Upper lobe of left lung (tissue), 6 donors: ENCODE results near the gene DTWD2. TPM values are rescaled to one million over a fixed set of nuclear protein-coding genes. Genes with fewer than 3 reads are reported as not detected.

Source experiments
- ATAC-seq, 2 donors: fragments of 200-7000 bp; cut with Tn5 transposase; one replicate each; pipeline ENCODE4 v1.9.1; 2022; ENCODE audit warnings: mild to moderate bottlenecking in 2 of 2, moderate library complexity in 2 of 2; ENCODE audit not compliant: low FRiP score in 2 of 2
- DNase-seq, 2 donors: peaks; one replicate each; pipeline ENCODE4 v3.0.0-alpha.2; 2019 to 2020
- H3K27ac ChIP-seq, 4 donors: fragments of 200-600 bp; sonication (generic); one replicate each; pipeline ENCODE4 v1.5.1; 2016 to 2019
- H3K27me3 ChIP-seq, 4 donors: fragments of 200-600 bp; sonication (generic); one replicate each; pipeline ENCODE4 v1.5.1; 2017 to 2019
- H3K36me3 ChIP-seq, 4 donors: fragments of 200-600 bp; sonication (generic); one replicate each; pipeline ENCODE4 v1.5.1; 2016 to 2019
- H3K4me1 ChIP-seq, 4 donors: fragments of 200-600 bp; sonication (generic); one replicate each; pipeline ENCODE4 v1.5.1; 2018 to 2019
- H3K4me3 ChIP-seq, 4 donors: fragments of 200-600 bp; sonication (generic); one replicate each; pipeline ENCODE4 v1.5.1; 2017 to 2019; ENCODE audit warnings: mild to moderate bottlenecking in 2 of 4, moderate library complexity in 1 of 4
- H3K9me3 ChIP-seq, 4 donors: fragments of 200-600 bp; sonication (generic); one replicate each; pipeline ENCODE4 v1.5.1; 2018 to 2019
- CTCF ChIP-seq, 6 experiments: fragments of 450-650 bp in 4 of 6; fragments of 200-600 bp in 2 of 6; sonication (generic) in 2 of 6; IDR thresholded peaks; one replicate each; pipeline ENCODE4 v1.5.1; 2016 to 2019; ENCODE audit warnings: antibody characterized with exemption in 6 of 6
- EP300 ChIP-seq, 4 donors: sonication (generic); formaldehyde crosslinking; IDR thresholded peaks; one replicate each; pipeline ENCODE4 v1.5.1; 2017; ENCODE audit warnings: antibody characterized with exemption in 4 of 4, control low read depth in 2 of 4
- POLR2A ChIP-seq, 4 donors: fragments of 450-650 bp; IDR thresholded peaks; one replicate each; pipeline ENCODE4 v1.5.1; 2016 to 2017; ENCODE audit warnings: antibody characterized with exemption in 4 of 4, mild to moderate bottlenecking in 2 of 4
- POLR2AphosphoS5 ChIP-seq, 2 donors: sonication (generic); formaldehyde crosslinking; IDR thresholded peaks; one replicate each; pipeline ENCODE4 v1.5.1; 2017; ENCODE audit warnings: antibody characterized with exemption in 2 of 2
- WGBS, 2 donors: methylation state at CpG; one replicate each; pipeline ENCODE4 v1.1.5; 2017 to 2018; 5-methylcytosine and 5-hydroxymethylcytosine counted together
- total RNA-seq, 6 donors: library from RNA; depleted of rRNA in 4 of 6; stranded (reverse); fragments of >200 nt in 4 of 6; gene quantifications; one replicate each; pipeline versions ENCODE4 v1.1.0 to v1.2.1, GENCODE V29; 2016 to 2021
- donor health status: DM: no; HTN: no; CAD: no; lungs with moderate emphysema.
- donor health status: DM: no; HTN: yes; CAD: no; lungs with severe emphysema.

DTWD2 gene
- total RNA-seq, 6 donors from 2014 or later, result 7.1 to 14.7 (median 9.5) TPM

GRCh38 chr5:119017994-119018393 lies 29.6 kb upstream of the DTWD2 start:
- no peak for ATAC-seq

GRCh38 chr5:119016125-119016774 lies 27.9 kb upstream of the DTWD2 start:
- TF ChIP-seq EP300 (IDR thresholded peaks at IDR 0.05), result no peak
- TF ChIP-seq POLR2A (IDR thresholded peaks at IDR 0.05), result no peak
- no peak for TF ChIP-seq POLR2AphosphoS5 (IDR thresholded peaks at IDR 0.05)
- TF ChIP-seq CTCF (IDR thresholded peaks at IDR 0.05), result no peak
- DNase-seq, result no peak
- no peaks in the 10 kb centered on the region for H3K36me3 ChIP-seq
- no peak overlapping the region for H3K4me3 ChIP-seq
- no peaks in the 10 kb centered on the region for H3K27me3 ChIP-seq
- H3K9me3 ChIP-seq, result no peaks in the 10 kb centered on the region
- no peak overlapping the region for H3K27ac ChIP-seq
- WGBS, 2 donors, result 87 to 90% methylated on average over 7 of the region's 7 CpGs
- no peak for ATAC-seq
- H3K4me1 ChIP-seq, result no peaks in the 10 kb centered on the region

More at GRCh38 chr5:119017994-119018393, 29.6 kb upstream of the DTWD2 start:
- 81 to 89% methylated on average over 2 of the region's 2 CpGs for WGBS, 2 donors
- no peaks in the 10 kb centered on the region for H3K27me3 ChIP-seq
- H3K27ac ChIP-seq, result no peak overlapping the region
- no peaks in the 10 kb centered on the region for H3K9me3 ChIP-seq
- no peaks in the 10 kb centered on the region for H3K36me3 ChIP-seq
- H3K4me1 ChIP-seq, result no peaks in the 10 kb centered on the region
- no peak for TF ChIP-seq POLR2A (IDR thresholded peaks at IDR 0.05)
- no peak for TF ChIP-seq EP300 (IDR thresholded peaks at IDR 0.05)
- TF ChIP-seq CTCF (IDR thresholded peaks at IDR 0.05), result no peak
- TF ChIP-seq POLR2AphosphoS5 (IDR thresholded peaks at IDR 0.05), result no peak
- no peak overlapping the region for H3K4me3 ChIP-seq
- DNase-seq, result no peak

- TF ChIP-seq POLR2A (IDR thresholded peaks at IDR 0.05), result no peak
- TF ChIP-seq POLR2AphosphoS5 (IDR thresholded peaks at IDR 0.05), result no peak
- no peak for TF ChIP-seq EP300 (IDR thresholded peaks at IDR 0.05)
- TF ChIP-seq CTCF (IDR thresholded peaks at IDR 0.05), result no peak
- WGBS, 2 donors, result 91 to 92% methylated on average over 13 of the region's 13 CpGs
- no peak overlapping the region for H3K4me3 ChIP-seq
- DNase-seq, result peak in 1 of 2 donors; percentile 53
- H3K4me1 ChIP-seq, result no peaks in the 10 kb centered on the region
- no peaks in the 10 kb centered on the region for H3K9me3 ChIP-seq
- no peaks in the 10 kb centered on the region for H3K27me3 ChIP-seq
- no peak overlapping the region for H3K27ac ChIP-seq
- no peaks in the 10 kb centered on the region for H3K36me3 ChIP-seq
- no peak for ATAC-seq
Measured at GRCh38 chr5:119011186-119011585, 22.8 kb upstream of the DTWD2 start.

GRCh38 chr5:119010206-119010605 lies 21.9 kb upstream of the DTWD2 start:
- no peak for DNase-seq
- no peaks in the 10 kb centered on the region for H3K9me3 ChIP-seq
- H3K27ac ChIP-seq, result no peak overlapping the region
- no peaks in the 10 kb centered on the region for H3K27me3 ChIP-seq
- H3K4me1 ChIP-seq, result no peaks in the 10 kb centered on the region
- no peak for ATAC-seq
- TF ChIP-seq CTCF (IDR thresholded peaks at IDR 0.05), result no peak
- TF ChIP-seq POLR2A (IDR thresholded peaks at IDR 0.05), result no peak
- TF ChIP-seq POLR2AphosphoS5 (IDR thresholded peaks at IDR 0.05), result no peak
- no peak for TF ChIP-seq EP300 (IDR thresholded peaks at IDR 0.05)
- no peaks in the 10 kb centered on the region for H3K36me3 ChIP-seq
- WGBS, 2 donors, result 93 to 94% methylated on average over 6 of the region's 6 CpGs
- no peak overlapping the region for H3K4me3 ChIP-seq

GRCh38 chr5:119009131-119009530 lies 20.8 kb upstream of the DTWD2 start:
- H3K27ac ChIP-seq, result no peak overlapping the region
- 89 to 100% methylated on average over 1 of the region's 1 CpG for WGBS, 2 donors
- H3K27me3 ChIP-seq, result no peaks in the 10 kb centered on the region
- DNase-seq, result no peak
- no peak for TF ChIP-seq POLR2AphosphoS5 (IDR thresholded peaks at IDR 0.05)
- TF ChIP-seq EP300 (IDR thresholded peaks at IDR 0.05), result no peak
- TF ChIP-seq CTCF (IDR thresholded peaks at IDR 0.05), result no peak
- no peak for TF ChIP-seq POLR2A (IDR thresholded peaks at IDR 0.05)
- ATAC-seq, result no peak
- H3K36me3 ChIP-seq, result no peaks in the 10 kb centered on the region
- H3K9me3 ChIP-seq, result no peaks in the 10 kb centered on the region
- H3K4me1 ChIP-seq, result no peaks in the 10 kb centered on the region
- H3K4me3 ChIP-seq, result no peak overlapping the region
